Lung microvascular endothelial cell (primary cell): ENCODE data around the gene ATP8B1. TPM values are rescaled to one million over a fixed set of nuclear protein-coding genes. Genes with fewer than 3 reads are reported as not detected.
"Not testable (repeated sequence)": the region's sequence is repeated elsewhere in the genome, so short reads cannot be mapped to it uniquely, and the experiment has no call there.

Experiments used
- DNase-seq, 2 donors: peaks; one replicate each; pipeline versions ENCODE4 v3.0.0 to v3.0.0-alpha.2; 2010; ENCODE audit warnings: low read depth in 2 of 2
- total RNA-seq: library from RNA; depleted of rRNA; stranded (reverse); fragments of >200 nt; gene quantifications from 2 replicates; pipeline ENCODE4 v1.2.1, GENCODE V29; 2014

Gene ATP8B1
- total RNA-seq, 1 donor from 2014 or later, result 10.5 TPM

GRCh38 chr18:57768537-57769326 lies 34.4 kb downstream of the ATP8B1 start:
- peak; percentile 27 to 74 for DNase-seq

- peak in 1 of 2 donors; percentile 33 for DNase-seq
Observed at GRCh38 chr18:57767259-57768050, 35.7 kb downstream of the ATP8B1 start.

- no peak for DNase-seq
Observed at GRCh38 chr18:57764995-57765394, 38.1 kb downstream of the ATP8B1 start.

GRCh38 chr18:57764087-57764486 lies 39.0 kb downstream of the ATP8B1 start:
- no peak for DNase-seq

- DNase-seq, result no peak
Observed at GRCh38 chr18:57762686-57763085, 40.4 kb downstream of the ATP8B1 start.

GRCh38 chr18:57759650-57760049 lies 43.5 kb downstream of the ATP8B1 start:
- no peak for DNase-seq

- no peak for DNase-seq
Observed at GRCh38 chr18:57755473-57756067, 47.5 kb downstream of the ATP8B1 start.

GRCh38 chr18:57754577-57755338 lies 48.4 kb downstream of the ATP8B1 start:
- DNase-seq, result no peak

- DNase-seq, result no peak
Observed at GRCh38 chr18:57753063-57753462, 50.1 kb downstream of the ATP8B1 start.

GRCh38 chr18:57749604-57749970 lies 53.5 kb downstream of the ATP8B1 start:
- no peak for DNase-seq

GRCh38 chr18:57748770-57749603 lies 54.1 kb downstream of the ATP8B1 start:
- DNase-seq, result peak; percentile 32 to 34

- DNase-seq, result no peak
Observed at GRCh38 chr18:57747809-57748680, 55.1 kb downstream of the ATP8B1 start.

- peak; percentile 61 to 70 for DNase-seq
Observed at GRCh38 chr18:57744211-57744694, 58.9 kb downstream of the ATP8B1 start.

- DNase-seq, result peak in 1 of 2 donors; percentile 9
Observed at GRCh38 chr18:57743008-57743407, 60.1 kb downstream of the ATP8B1 start.

- no peak for DNase-seq
Observed at GRCh38 chr18:57741273-57741672, 61.8 kb downstream of the ATP8B1 start.

- DNase-seq, result no peak
Observed at GRCh38 chr18:57738078-57738477, 65.0 kb downstream of the ATP8B1 start.

- no peak for DNase-seq
Observed at GRCh38 chr18:57737400-57738060, 65.6 kb downstream of the ATP8B1 start.

- not testable (repeated sequence) for DNase-seq
Observed at GRCh38 chr18:57735042-57735441, 68.1 kb downstream of the ATP8B1 start.

GRCh38 chr18:57733861-57734260 lies 69.3 kb downstream of the ATP8B1 start:
- no peak for DNase-seq
